Skeletal muscle tissue (tissue), 4 donors: Measurements from ENCODE around the gene OBSCN. TPM values are rescaled to one million over a fixed set of nuclear protein-coding genes. Genes with fewer than 3 reads are reported as not detected.
A peak's percentile ranks its signal among the peaks of the same experiment; 100 is the strongest.

ENCODE experiments used
- H3K27ac ChIP-seq: one replicate; pipeline ENCODE4 v1.7.0; 2013; ENCODE audit warnings: mild to moderate bottlenecking, low read depth, low read length, inconsistent platforms
- H3K27me3 ChIP-seq, 3 donors: one replicate each; pipeline ENCODE4 v1.7.0; 2013; ENCODE audit warnings: low read length in 3 of 3; ENCODE audit not compliant: control insufficient read depth in 3 of 3, insufficient read depth in 3 of 3
- H3K36me3 ChIP-seq, 3 donors: one replicate each; pipeline ENCODE4 v1.7.0; 2013; ENCODE audit warnings: low read length in 3 of 3; ENCODE audit not compliant: control insufficient read depth in 3 of 3, insufficient read depth in 3 of 3
- H3K4me1 ChIP-seq, 3 donors: one replicate each; pipeline ENCODE4 v1.7.0; 2013; ENCODE audit warnings: low read length in 3 of 3, mild to moderate bottlenecking in 3 of 3; ENCODE audit not compliant: control insufficient read depth in 3 of 3, insufficient read depth in 3 of 3
- H3K4me3 ChIP-seq, 3 donors: one replicate each; pipeline ENCODE4 v1.7.0; 2013; ENCODE audit warnings: low read length in 3 of 3
- H3K9ac ChIP-seq, 3 donors: one replicate each; pipeline ENCODE4 v1.7.0; 2013; ENCODE audit warnings: low read length in 3 of 3, mild to moderate bottlenecking in 3 of 3, moderate library complexity in 2 of 3, low read depth in 1 of 3
- H3K9me3 ChIP-seq, 3 donors: one replicate each; pipeline ENCODE4 v1.7.0; 2013; ENCODE audit warnings: low read length in 3 of 3; ENCODE audit not compliant: control insufficient read depth in 3 of 3
- total RNA-seq: library from RNA; depleted of rRNA; stranded (reverse); fragments of >200 nt; gene quantifications from one replicate; pipeline ENCODE4 v1.2.3, GENCODE V29; 2014
- donor health status: Osteomylitis.

Gene OBSCN
- total RNA-seq, 1 donor from 2014 or later = 460 TPM

DNA sequence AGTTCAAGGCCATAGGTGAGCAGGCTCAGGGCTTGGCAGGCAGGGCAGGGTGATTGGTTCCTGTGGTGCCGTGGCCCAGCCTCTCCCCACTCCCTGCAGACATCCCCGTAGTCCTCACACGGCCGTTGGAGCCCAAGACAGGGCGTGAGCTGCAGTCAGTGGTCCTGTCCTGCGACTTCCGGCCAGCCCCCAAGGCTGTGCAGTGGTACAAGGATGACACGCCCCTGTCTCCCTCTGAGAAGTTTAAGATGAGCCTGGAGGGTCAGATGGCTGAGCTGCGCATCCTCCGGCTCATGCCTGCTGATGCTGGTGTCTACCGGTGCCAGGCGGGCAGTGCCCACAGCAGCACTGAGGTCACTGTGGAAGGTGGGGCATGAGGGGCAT lies 71.9 kb downstream of the OBSCN start:
- Histone ChIP-seq H3K4me1 (peaks cover 18 to 71% (median 51%) of the 10 kb centered on the region in 3 donors), H3K4me3 (no peak overlapping the region), H3K9me3 (no peaks in the 10 kb centered on the region), H3K27me3 (no peaks in the 10 kb centered on the region), H3K9ac (no peak overlapping the region), H3K27ac (no peak overlapping the region), H3K36me3 (peaks cover 76 to 95% (median 88%) of the 10 kb centered on the region in 3 donors)

DNA sequence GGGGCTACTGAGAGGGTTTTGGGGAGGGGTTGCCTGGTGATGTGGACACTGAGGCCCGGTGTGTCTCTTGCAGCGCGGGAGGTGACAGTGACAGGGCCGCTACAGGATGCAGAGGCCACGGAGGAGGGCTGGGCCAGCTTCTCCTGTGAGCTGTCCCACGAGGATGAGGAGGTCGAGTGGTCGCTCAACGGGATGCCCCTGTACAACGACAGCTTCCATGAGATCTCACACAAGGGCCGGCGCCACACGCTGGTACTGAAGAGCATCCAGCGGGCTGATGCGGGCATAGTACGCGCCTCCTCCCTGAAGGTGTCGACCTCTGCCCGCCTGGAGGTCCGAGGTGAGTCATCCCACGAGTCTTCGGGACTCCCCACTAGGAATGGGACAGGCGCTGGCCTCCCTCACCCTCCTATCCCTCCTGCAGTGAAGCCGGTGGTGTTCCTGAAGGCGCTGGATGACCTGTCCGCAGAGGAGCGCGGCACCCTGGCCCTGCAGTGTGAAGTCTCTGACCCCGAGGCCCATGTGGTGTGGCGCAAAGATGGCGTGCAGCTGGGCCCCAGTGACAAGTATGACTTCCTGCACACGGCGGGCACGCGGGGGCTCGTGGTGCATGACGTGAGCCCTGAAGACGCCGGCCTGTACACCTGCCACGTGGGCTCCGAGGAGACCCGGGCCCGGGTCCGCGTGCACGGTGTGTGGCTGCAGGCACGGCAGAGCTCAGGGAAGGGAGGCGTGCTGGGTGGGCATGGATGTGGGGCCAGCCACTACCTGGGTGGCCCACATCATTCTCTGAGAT lies 72.5 kb downstream of the OBSCN start:
- Histone ChIP-seq H3K36me3 (peaks cover 73 to 89% (median 84%) of the 10 kb centered on the region in 3 donors), H3K27ac (no peak overlapping the region), H3K9me3 (no peaks in the 10 kb centered on the region), H3K4me1 (peaks cover 12 to 65% (median 45%) of the 10 kb centered on the region in 3 donors), H3K4me3 (no peak overlapping the region), H3K27me3 (no peaks in the 10 kb centered on the region), H3K9ac (peak overlapping the region in 1 of 3 donors; percentile 25)

DNA sequence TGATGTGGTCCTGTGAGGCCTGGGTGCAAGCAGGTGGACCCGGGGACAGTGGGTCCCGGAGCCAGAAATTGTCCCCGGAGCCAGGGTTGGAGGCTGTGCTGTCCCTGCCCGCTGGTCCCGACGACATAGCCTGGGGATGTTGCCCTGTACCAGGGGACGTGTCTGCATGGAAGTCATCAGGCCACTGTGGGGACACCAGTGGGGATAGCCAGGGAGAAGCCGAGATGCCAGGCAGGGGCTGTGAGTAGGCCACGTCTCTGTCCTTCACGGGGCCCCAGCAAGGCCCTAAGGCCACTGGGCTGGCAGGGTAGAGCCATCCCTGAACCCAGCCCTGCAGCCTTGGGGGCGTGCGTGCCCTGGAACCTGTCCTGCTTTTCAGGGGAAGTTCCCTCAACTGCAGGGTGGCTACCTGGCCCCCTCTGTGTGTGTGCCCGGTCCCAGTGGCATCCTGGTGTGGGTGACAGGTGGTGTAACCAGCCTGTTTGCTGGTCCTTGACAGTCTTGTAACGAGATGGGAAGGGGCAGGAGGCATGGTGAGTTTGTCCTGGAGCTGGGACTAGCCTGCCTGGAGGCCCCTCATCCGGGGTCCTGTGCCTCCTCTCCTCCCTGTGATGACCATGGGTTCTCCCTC lies 73.2 kb downstream of the OBSCN start:
- Histone ChIP-seq H3K4me3 (no peak overlapping the region), H3K27ac (peak overlapping the region; percentile 22), H3K27me3 (no peaks in the 10 kb centered on the region), H3K4me1 (peaks cover 11 to 60% (median 40%) of the 10 kb centered on the region in 3 donors), H3K36me3 (peaks cover 81 to 91% (median 91%) of the 10 kb centered on the region in 3 donors), H3K9ac (peak overlapping the region in 1 of 3 donors; percentile 25), H3K9me3 (no peaks in the 10 kb centered on the region)

DNA sequence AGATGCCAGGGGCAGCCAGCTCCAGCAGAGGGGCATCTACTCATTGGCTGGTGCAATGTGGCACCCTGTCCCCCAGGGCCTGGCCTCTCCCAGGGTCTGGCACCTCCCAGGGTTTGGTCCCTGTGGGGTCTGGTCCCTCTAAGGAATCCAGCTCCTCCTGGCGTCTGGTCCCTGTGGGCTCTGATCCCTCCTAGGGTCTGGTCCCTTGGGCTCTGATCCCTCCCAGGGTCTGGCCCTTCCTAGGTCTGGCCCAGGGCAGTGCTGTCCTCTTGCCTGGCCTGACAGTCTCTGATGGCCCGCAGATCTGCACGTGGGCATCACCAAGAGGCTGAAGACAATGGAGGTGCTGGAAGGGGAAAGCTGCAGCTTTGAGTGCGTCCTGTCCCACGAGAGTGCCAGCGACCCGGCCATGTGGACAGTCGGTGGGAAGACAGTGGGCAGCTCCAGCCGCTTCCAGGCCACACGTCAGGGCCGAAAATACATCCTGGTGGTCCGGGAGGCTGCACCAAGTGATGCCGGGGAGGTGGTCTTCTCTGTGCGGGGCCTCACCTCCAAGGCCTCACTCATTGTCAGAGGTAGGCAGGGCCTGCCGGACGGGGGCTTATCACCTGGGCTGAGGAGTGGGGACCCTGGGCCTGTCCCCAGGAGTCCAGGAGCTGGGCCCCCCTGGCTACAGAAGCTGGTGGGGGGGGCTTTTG lies 73.9 kb downstream of the OBSCN start:
- peaks cover 85 to 93% (median 91%) of the 10 kb centered on the region in 3 donors for H3K36me3 ChIP-seq
- no peak overlapping the region for H3K4me3 ChIP-seq
- H3K27ac ChIP-seq = peak overlapping the region; percentile 22
- H3K9me3 ChIP-seq = no peaks in the 10 kb centered on the region
- H3K9ac ChIP-seq = peak overlapping the region in 1 of 3 donors; percentile 54
- H3K4me1 ChIP-seq = peaks cover 5 to 54% (median 34%) of the 10 kb centered on the region in 3 donors
- no peaks in the 10 kb centered on the region for H3K27me3 ChIP-seq

DNA sequence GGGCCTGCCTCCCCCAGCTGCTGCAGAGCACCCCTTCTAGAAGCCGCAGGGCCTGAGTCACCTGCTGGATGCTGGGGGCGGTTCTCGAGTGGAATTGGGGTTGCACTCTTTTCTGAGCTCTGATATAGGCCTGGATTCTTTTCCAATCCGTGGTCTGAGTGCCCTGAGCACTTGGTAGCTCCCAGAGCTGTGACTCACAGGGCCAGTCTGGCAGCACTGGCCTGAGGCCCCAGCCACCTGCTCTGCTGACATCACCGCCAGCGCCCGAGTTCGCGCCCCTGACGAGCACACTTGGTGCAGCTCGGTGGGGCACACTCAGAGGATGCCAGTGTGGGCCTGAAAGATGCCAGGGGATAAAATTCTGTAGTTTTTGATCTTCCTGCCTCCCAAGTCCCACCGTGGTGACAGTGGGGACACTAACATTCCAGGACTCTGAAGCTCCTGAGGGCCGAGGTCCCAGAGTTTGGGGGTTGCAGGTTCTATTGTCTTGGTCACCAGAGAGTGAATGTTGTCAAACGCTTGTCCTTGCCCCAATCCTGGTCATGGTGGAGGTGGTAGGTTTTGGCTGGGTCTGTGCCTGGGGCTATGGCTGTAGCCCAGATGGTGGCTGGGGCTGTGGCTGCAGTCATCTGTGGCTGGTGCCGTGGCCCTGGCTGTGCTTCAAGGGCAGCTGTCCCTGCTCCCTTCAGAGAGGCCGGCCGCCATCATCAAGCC lies 74.6 kb downstream of the OBSCN start:
- Histone ChIP-seq H3K27ac (peak overlapping the region; percentile 64), H3K9me3 (no peaks in the 10 kb centered on the region), H3K9ac (peak overlapping the region in 1 of 3 donors; percentile 54), H3K4me1 (peaks cover 2 to 47% (median 30%) of the 10 kb centered on the region in 3 donors), H3K36me3 (peaks cover 84 to 93% (median 91%) of the 10 kb centered on the region in 3 donors), H3K27me3 (no peaks in the 10 kb centered on the region), H3K4me3 (no peak overlapping the region)

DNA sequence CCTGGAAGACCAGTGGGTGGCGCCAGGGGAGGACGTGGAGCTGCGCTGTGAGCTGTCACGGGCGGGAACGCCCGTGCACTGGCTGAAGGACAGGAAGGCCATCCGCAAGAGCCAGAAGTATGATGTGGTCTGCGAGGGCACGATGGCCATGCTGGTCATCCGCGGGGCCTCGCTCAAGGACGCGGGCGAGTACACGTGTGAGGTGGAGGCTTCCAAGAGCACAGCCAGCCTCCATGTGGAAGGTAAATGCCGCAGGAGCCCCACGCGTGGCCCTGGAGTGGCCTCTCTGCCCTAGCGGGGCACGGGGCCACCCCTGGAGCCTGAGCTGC lies 75.2 kb downstream of the OBSCN start:
- H3K36me3 ChIP-seq = peaks cover 89 to 95% (median 93%) of the 10 kb centered on the region in 3 donors
- H3K4me1 ChIP-seq = peaks cover 2 to 46% (median 30%) of the 10 kb centered on the region in 3 donors
- no peak overlapping the region for H3K9ac ChIP-seq
- H3K27me3 ChIP-seq = no peaks in the 10 kb centered on the region
- H3K27ac ChIP-seq = peak overlapping the region; percentile 64
- H3K9me3 ChIP-seq = no peaks in the 10 kb centered on the region
- H3K4me3 ChIP-seq = no peak overlapping the region

DNA sequence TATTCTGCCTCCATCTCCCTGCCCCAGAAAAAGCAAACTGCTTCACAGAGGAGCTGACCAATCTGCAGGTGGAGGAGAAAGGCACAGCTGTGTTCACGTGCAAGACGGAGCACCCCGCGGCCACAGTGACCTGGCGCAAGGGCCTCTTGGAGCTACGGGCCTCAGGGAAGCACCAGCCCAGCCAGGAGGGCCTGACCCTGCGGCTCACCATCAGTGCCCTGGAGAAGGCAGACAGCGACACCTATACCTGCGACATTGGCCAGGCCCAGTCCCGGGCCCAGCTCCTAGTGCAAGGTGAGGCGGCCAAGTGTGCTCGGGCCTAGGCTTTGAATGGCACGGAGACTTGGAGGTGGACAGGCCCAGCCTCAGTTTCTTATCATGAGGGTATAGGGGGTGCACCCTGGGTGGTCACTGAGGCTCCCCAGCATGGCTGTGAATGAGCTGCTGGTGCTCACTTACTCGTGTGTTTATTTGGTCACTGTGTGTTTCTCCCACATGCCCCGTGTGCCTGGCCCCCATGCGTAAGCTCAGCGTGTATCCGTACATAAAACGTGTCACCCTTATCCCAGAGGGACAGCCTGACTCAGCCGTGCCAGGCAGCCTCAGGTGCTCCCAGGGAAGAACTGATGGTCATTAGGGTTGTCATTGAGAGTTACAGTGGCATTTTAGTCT lies 75.8 kb downstream of the OBSCN start:
- H3K9me3 ChIP-seq = no peaks in the 10 kb centered on the region
- no peak overlapping the region for H3K9ac ChIP-seq
- peak overlapping the region; percentile 64 for H3K27ac ChIP-seq
- H3K4me1 ChIP-seq = peaks cover 2 to 46% (median 30%) of the 10 kb centered on the region in 3 donors
- peaks cover 90 to 95% (median 93%) of the 10 kb centered on the region in 3 donors for H3K36me3 ChIP-seq
- no peak overlapping the region for H3K4me3 ChIP-seq
- H3K27me3 ChIP-seq = no peaks in the 10 kb centered on the region

DNA sequence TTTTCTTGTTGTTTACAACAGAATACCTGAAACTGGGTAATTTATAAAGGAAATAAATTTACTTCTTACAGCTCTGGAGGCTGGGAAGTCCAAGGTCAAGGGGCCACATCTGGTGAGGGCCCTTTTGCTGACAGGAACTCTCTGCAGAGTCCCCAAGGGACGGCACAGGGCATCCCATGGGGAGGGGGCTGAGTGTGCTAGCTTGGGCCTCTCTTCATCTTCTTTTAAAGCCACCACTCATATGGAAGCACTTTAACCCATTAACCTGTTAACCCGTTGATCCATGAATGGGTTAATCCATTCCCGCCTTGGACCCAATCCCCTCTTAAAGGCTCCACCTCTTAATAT lies 76.3 kb downstream of the OBSCN start:
- Histone ChIP-seq H3K4me1 (peaks cover 2 to 45% (median 27%) of the 10 kb centered on the region in 3 donors), H3K9ac (no peak overlapping the region), H3K27ac (no peak overlapping the region), H3K4me3 (no peak overlapping the region), H3K36me3 (peaks cover 90 to 95% (median 93%) of the 10 kb centered on the region in 3 donors), H3K27me3 (no peaks in the 10 kb centered on the region), H3K9me3 (no peaks in the 10 kb centered on the region)

DNA sequence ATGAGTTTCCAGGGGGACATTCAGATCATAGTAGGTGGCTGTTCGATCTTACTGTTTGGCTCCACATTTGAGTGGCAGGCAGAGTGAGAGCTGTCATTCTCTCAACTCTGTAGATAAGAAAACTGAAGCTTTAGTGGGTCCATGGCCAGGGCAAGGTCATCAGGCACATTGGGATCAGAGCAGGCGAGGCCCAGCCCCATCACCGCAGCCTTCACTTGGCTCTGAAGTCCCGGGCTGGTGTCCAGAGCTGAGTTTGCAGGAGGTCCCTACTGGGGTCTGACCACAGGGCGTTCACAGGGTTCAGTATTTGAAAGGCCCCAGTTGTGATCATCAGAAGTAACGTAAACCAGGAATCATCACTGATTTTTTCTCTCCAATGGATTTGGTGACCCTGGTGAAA lies 76.7 kb downstream of the OBSCN start:
- H3K27ac ChIP-seq = no peak overlapping the region
- peaks cover 89 to 95% (median 93%) of the 10 kb centered on the region in 3 donors for H3K36me3 ChIP-seq

More for the DNA sequence above, 76.7 kb downstream of the OBSCN start:
- no peaks in the 10 kb centered on the region for H3K9me3 ChIP-seq
- H3K27me3 ChIP-seq = no peaks in the 10 kb centered on the region
- peaks cover 2 to 41% (median 24%) of the 10 kb centered on the region in 3 donors for H3K4me1 ChIP-seq
- H3K4me3 ChIP-seq = no peak overlapping the region
- H3K9ac ChIP-seq = no peak overlapping the region
